T47D (cell line): ENCODE data around the gene YIF1A.

Experiments used
- DNase-seq, 2 experiments: peaks; one replicate each; pipeline versions ENCODE4 v3.0.0 to v3.0.0-alpha.2; 2011 to 2012; ENCODE audit warnings: low read depth in 1 of 2, low spot score in 1 of 2
- JUND ChIP-seq: IDR thresholded peaks from 2 replicates; pipeline ENCODE4 v1.6.1; 2012; ENCODE audit warnings: low read depth
- in situ Hi-C: cut with HindIII; loops from 2 replicates; pipeline ENCODE4 v1.10.0; 2016; ENCODE audit warnings: low sequenced_read_pairs, low pct_unique_long_range_greater_than_20kb

The YIF1A gene

GRCh38 chr11:66275984-66276612, 12.8 kb downstream of the YIF1A start:
- DNase-seq, result no peak
- no peak for TF ChIP-seq JUND
- in situ Hi-C loops, result no loop called here

- no peak for DNase-seq
- in situ Hi-C loops, result no loop called here
- no peak for TF ChIP-seq JUND
Measured at GRCh38 chr11:66275396-66275795, 13.5 kb downstream of the YIF1A start.

GRCh38 chr11:66274219-66274618, 14.7 kb downstream of the YIF1A start:
- peak in 1 of 2 experiments; percentile 31 for DNase-seq
- no peak for TF ChIP-seq JUND
- in situ Hi-C loops, result no loop called here

GRCh38 chr11:66272596-66272995, 16.3 kb downstream of the YIF1A start:
- in situ Hi-C loops, result no loop called here
- no peak for TF ChIP-seq JUND

GRCh38 chr11:66271816-66272215, 17.1 kb downstream of the YIF1A start:
- in situ Hi-C loops, result no loop called here
- TF ChIP-seq JUND, result no peak
- no peak for DNase-seq

More at GRCh38 chr11:66272596-66272995, 16.3 kb downstream of the YIF1A start:
- DNase-seq, result no peak

GRCh38 chr11:66268952-66269905, 19.7 kb downstream of the YIF1A start:
- DNase-seq, result peak; percentile 46 to 60
- TF ChIP-seq JUND, result no peak
- in situ Hi-C loops, result no loop called here

- in situ Hi-C loops, result no loop called here
- DNase-seq, result peak; percentile 97 to 100
- TF ChIP-seq JUND, result no peak
Measured at GRCh38 chr11:66268244-66268951, 20.5 kb downstream of the YIF1A start, which contains the start of gene RAB1B. TSS of gene RAB1B (plus strand) at chr11:66268639. CDS start at chr11:66268680, 41 bp downstream.

- in situ Hi-C loops, result no loop called here
- peak; percentile 90 to 93 for DNase-seq
- no peak for TF ChIP-seq JUND
Measured at GRCh38 chr11:66267379-66268243, 21.3 kb downstream of the YIF1A start.

- no peak for TF ChIP-seq JUND
- in situ Hi-C loops, result no loop called here
- no peak for DNase-seq
Measured at GRCh38 chr11:66267039-66267378, 21.9 kb downstream of the YIF1A start.

- in situ Hi-C loops, result no loop called here
- TF ChIP-seq JUND, result no peak
- no peak for DNase-seq
Measured at GRCh38 chr11:66266378-66267038, 22.4 kb downstream of the YIF1A start.

GRCh38 chr11:66265531-66266377, 23.2 kb downstream of the YIF1A start:
- in situ Hi-C loops, result no loop called here
- no peak for DNase-seq
- TF ChIP-seq JUND, result no peak
